Right ventricle myocardium superior (tissue), 1 donor: ENCODE results near the gene GULP1. TPM values are rescaled to one million over a fixed set of nuclear protein-coding genes. Genes with fewer than 3 reads are reported as not detected.
"Not testable (repeated sequence)": the region's sequence is repeated elsewhere in the genome, so short reads cannot be mapped to it uniquely, and the experiment has no call there.

Source experiments
- ATAC-seq: fragments of 200-7000 bp; cut with Tn5 transposase; one replicate; pipeline ENCODE4 v1.9.1; 2020; ENCODE audit warnings: mild to moderate bottlenecking; ENCODE audit not compliant: poor library complexity
- DNase-seq: peaks from one replicate; pipeline ENCODE4 v3.0.0-alpha.2; 2020
- intact Hi-C: fragments of 100-400 bp; cut with DNase I; formaldehyde crosslinking; loops from one replicate; pipeline ENCODE4 v1.11.2; 2022
- total RNA-seq: library from RNA; stranded (reverse); fragmentation: NEBNext Ultra II Directional; extraction: Animal tissue kit (Norgen Biotek cat#: 25700); gene quantifications from one replicate; pipeline ENCODE4 v1.2.1, GENCODE V29; 2021
- donor health status: DM: no; HTN: yes; CAD: no; lungs with severe emphysema.

The GULP1 gene
- total RNA-seq, 1 donor from 2014 or later, result 4.6 TPM

DNA sequence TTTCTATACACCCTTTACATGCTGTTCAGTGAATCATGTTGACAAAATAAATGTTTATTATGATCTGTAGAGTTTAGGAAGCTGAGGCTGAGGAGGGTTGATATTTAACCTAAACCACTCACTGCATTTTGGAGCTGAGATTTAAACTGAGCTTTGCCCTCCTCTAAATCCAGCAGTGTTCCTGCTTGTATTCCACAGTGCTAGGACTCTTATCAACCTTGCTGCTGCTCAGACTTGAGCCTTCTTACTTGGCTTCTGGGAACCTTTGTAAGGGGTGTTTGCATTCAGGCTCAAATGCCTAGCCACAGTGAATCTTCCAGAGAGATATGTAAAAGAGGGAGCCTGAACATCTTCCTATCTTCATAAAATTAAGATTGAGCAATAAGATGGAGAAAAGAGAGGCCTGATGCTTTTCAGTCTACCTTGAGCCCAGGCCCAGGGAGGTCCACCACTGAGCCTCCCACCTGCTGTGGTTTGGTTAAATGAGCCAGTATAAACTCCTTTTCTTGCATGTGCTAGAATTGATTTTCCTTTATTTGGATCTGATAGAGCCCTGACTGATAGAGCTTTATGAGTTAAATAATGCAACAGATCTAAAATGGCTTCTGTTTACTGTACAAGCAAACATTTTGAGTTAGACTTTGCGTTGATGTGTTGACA, 149.7 kb downstream of the GULP1 start:
- DNase-seq (no peak), ATAC-seq (no peak)
- intact Hi-C loops, result no loop called here

GRCh38 chr2:188443207-188443606, 151.5 kb downstream of the GULP1 start:
- ATAC-seq (no peak), DNase-seq (no peak)
- intact Hi-C loops, result no loop called here

GRCh38 chr2:188444106-188444835, 152.6 kb downstream of the GULP1 start:
- ATAC-seq, result no peak
- intact Hi-C loops, result no loop called here
- DNase-seq, result no peak

DNA sequence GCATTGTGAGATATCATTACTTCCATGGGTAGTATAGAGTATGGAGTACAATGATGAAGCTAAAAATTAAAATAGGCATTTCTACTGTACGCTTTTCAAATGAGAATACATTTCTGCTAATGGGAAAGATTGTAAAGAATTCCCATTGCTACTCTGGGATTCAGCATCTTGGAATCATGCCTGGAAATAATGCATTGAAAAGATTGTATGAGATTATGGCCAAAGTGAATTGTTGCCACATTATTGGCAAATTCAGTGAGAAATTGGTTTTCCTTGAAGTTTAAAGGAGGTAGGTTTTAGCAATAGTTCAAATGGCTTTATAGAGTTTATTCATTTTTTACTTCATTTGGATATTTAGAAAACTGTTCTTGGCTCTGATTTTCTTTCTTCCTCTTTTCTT, 157.9 kb downstream of the GULP1 start:
- no peak for ATAC-seq
- intact Hi-C loops, result no loop called here
- no peak for DNase-seq

DNA sequence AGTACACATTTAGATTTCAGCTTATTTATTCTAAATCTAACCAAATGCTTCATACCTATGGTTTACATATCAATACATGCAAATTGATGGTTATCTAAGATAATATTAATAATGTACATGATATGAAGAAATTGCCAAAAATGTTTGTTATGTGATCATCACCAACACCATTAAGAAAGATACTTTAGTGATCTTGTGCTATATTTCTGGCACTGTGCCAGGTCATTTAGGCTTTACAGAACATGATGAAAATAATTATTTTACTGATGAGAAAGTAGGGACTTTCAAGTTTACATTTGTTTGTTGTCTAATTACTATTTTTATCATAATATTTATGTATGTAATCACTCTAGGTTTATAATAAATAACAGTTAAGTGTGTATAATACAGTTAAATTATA, 158.3 kb downstream of the GULP1 start:
- ATAC-seq, result no peak
- intact Hi-C loops, result no loop called here
- no peak for DNase-seq

- DNase-seq, result no peak
- intact Hi-C loops, result no loop called here
- ATAC-seq, result no peak
These were observed 159.2 kb downstream of the GULP1 start for GRCh38 chr2:188450732-188451483.

DNA sequence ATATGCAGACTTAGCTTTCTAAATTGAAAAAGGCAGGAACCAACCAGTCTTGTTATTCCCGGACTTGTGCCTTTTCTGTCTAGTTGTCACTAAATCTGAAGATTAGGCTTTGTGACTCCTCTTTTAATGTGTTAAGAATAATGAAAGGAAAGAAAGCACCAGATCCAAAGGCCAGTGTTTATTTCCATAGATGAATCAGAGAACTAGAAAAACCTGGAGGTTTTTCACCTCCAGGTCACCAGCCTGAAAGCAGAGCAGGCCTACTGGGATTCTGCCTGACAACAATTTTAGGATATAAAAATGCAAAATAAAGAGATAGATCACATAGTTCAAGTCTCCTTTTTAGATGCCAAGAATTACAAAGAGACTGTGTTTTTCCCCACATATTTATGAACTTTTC, 160.4 kb downstream of the GULP1 start:
- ATAC-seq (no peak), DNase-seq (no peak)
- intact Hi-C loops, result no loop called here

DNA sequence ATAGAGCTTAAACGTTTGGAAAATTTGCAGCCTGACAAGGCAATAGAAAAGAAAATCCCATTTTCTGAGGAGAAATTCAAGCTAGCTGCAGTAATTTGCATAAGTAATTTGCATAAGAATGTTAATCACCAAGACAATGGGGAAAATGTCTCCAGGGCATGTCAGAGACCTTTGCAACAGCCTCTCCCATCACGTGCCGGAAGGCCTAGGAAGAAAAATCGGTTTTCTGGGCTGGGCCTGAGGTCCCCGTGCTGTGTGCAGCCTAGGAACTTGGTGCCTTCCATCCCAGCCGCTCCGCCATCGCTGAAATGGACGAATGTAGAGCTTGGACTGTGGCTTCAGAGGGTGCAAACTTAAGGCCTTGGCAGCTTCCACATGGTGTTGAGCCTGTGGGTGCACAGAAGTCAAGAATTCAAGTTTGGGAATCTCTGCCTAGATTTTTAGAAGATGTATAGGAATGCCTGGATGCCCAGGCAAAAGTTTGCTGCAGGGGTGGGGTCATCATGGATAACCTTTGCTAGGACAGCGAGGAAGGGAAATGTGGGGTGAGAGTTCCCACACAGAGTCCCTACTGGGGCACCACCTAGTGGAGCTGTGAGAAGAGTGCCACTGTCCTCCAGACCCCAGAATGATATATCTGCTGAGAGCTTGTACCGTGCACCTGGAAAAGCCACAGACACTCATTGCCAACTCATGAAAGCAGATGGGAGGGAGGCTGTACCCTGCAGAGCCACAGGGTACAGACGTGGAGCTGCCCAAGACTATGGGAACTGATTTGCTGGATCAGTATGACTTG, 164.6 kb downstream of the GULP1 start:
- DNase-seq (no peak), ATAC-seq (no peak)
- intact Hi-C loops, result no loop called here

- intact Hi-C loops, result no loop called here
- ATAC-seq (no peak), DNase-seq (no peak)
These were observed 167.4 kb downstream of the GULP1 start for GRCh38 chr2:188459061-188459460.

DNA sequence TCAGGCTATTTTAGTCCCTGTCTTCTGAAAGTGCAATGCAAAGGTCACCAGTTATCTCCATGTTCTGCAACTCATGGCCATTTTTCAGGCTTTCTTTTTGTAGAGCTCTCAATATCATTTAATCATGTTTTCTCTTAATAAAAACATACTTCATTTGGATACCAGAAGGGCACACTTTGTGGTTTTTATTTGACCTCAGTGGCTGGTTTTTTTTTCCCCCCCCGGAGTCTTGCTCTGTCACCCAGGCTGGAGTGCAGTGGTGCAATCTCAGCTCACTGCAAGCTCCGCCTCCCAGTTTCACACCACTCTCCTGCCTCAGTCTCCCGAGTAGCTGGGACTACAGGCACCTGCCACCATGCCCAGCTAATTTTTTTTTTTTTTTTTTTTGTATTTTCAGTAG, 174.4 kb downstream of the GULP1 start:
- ATAC-seq, DNase-seq, intact Hi-C loops: not testable (repeated sequence)

DNA sequence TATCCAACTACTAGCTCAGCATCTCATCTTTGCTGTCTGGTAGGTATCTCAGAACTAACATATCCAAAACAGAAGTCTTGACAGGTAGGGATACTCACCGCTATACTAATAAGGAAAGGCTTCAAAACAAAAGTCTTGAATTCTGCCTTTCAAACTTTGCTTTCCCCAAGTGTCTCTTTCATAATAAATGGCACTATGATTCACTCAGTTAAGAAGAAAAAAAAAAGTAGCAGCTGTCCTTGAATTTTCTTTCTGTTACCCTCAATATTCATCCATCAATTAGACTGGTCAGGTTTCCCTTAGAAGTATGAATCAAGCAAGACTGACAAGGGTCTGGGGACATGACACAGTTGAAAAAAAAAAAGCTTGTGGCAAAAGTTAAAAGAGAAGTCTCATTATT, 175.1 kb downstream of the GULP1 start:
- intact Hi-C loops, result no loop called here
- ATAC-seq (no peak), DNase-seq (no peak)

DNA sequence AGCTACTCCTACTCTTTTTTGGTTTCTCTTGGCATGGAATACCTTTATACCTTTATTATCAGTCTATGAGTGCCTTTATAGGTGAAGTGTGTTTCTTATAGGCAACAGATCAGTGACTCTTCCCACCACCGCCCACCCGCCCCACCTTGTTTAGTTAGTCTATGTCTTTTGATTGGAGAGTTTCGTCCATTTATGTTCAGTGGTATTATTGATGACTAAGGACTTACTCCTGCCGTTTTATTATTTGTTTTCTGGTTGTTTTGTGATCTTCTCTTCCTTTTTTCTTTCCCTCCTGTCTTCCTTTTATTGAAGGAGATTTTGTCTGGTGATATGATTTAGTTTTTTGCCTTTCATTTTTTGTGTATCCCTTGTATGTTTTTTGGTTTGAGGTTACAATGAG, 179.5 kb downstream of the GULP1 start:
- intact Hi-C loops, result no loop called here
- ATAC-seq (no peak), DNase-seq (no peak)

DNA sequence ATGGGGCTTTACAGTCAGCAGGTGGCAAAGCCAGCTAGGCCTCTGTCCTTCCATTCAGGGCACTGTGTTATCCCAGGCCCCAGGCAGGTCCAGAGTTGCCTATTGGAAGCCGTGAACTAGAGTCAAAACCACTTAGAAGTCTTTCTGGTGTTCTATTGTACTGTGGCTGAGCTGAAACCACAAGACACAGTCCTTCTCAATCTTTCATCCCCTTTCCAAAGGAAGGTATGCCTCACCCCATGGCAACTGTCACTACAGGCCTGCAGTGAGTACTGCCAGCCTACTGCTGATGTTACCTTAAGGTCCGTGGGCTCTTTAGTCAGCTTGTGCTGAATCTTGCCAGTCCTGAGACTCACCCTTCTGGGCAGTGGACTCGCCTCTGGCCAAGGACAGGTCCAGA, 181.6 kb downstream of the GULP1 start:
- intact Hi-C loops, result no loop called here
- DNase-seq, result no peak
- no peak for ATAC-seq

DNA sequence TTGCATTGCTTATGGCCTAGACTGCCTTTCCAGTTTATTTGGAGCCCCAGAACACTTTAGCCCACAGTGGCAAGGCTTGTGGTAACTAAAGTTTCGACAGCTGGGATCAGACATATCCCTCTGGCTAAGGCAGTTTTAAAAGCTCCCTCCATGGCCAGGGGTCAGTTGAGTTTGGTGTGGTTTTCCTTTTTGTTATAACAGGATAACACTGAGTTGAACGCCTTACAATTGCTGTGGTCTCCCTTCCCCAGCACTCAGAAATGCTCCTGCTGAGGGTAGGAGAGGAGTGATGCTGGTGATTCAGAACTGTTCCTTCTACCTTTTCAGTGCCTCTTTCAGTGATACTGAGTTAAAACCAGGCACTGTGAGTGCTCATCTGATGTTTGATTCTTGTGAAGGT, 182.6 kb downstream of the GULP1 start:
- DNase-seq, result no peak
- no peak for ATAC-seq
- intact Hi-C loops, result no loop called here

DNA sequence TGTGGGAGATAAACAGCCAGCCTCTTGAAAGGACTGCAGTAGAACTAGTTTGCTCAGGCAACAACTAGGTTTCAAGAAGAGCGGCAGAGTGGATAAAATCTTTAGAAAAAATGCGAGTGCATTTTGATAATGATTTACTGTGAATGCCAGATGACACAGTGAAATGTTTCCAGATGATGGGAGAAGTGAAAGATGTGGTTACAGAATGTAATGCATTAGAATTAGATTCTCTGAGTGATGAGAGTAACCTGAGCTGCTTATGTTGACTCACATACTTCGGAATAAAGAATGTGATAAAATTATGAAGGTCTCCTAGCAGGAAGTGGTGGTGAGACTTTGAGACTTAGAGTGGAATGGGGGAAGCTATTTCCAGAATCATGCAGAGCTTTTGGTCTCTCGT, 184.3 kb downstream of the GULP1 start:
- ATAC-seq (no peak), DNase-seq (no peak)
- intact Hi-C loops, result no loop called here

GRCh38 chr2:188477564-188478103, 186.0 kb downstream of the GULP1 start:
- no peak for ATAC-seq
- intact Hi-C loops, result no loop called here
- DNase-seq, result no peak

GRCh38 chr2:188478724-188479123, 187.1 kb downstream of the GULP1 start:
- ATAC-seq, result no peak
- intact Hi-C loops, result no loop called here
- DNase-seq, result no peak

DNA sequence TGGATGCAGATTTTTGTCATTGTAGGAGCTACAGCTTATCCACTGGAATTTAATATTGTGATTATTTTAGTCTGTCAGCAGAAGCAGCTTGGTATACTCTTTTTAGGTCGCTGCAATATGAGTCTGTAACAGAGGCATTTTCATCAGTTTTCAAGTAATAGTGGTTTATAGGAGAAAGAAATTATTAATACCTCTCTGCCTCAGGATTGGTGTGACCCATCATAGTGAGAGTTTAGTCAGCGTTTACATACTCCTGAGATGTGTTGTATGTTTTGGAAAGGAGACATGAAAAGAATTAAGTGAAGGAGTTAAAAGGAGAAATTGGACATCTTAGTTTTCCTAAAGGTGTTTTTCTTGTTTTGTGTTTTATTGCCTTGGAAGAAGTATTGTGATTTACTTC, 189.8 kb downstream of the GULP1 start:
- DNase-seq (no peak), ATAC-seq (no peak)
- intact Hi-C loops, result no loop called here

GRCh38 chr2:188485496-188485895, 193.8 kb downstream of the GULP1 start:
- DNase-seq, result no peak
- intact Hi-C loops, result no loop called here
- no peak for ATAC-seq
